OCI-LY1 (cell line): ENCODE results near the gene IFT172.

ENCODE experiments used
- EZH2 ChIP-seq: fragments of 200-600 bp; sonication (generic), shearing (Covaris generic); IDR thresholded peaks from 2 replicates; pipeline ENCODE4 v1.8.0; 2017; ENCODE audit warnings: borderline replicate concordance, mixed run types, mild to moderate bottlenecking, antibody characterized with exemption, low read length, moderate library complexity, mixed read lengths
- TF ChIP-seq, protein P1 (sequence below): fragments of 200-600 bp; sonication (generic), shearing (Covaris generic); IDR thresholded peaks from 2 replicates; pipeline ENCODE4 v1.5.1; 2017; ENCODE audit warnings: mild to moderate bottlenecking, antibody characterized with exemption, low read length, moderate library complexity, mixed read lengths

DNA sequence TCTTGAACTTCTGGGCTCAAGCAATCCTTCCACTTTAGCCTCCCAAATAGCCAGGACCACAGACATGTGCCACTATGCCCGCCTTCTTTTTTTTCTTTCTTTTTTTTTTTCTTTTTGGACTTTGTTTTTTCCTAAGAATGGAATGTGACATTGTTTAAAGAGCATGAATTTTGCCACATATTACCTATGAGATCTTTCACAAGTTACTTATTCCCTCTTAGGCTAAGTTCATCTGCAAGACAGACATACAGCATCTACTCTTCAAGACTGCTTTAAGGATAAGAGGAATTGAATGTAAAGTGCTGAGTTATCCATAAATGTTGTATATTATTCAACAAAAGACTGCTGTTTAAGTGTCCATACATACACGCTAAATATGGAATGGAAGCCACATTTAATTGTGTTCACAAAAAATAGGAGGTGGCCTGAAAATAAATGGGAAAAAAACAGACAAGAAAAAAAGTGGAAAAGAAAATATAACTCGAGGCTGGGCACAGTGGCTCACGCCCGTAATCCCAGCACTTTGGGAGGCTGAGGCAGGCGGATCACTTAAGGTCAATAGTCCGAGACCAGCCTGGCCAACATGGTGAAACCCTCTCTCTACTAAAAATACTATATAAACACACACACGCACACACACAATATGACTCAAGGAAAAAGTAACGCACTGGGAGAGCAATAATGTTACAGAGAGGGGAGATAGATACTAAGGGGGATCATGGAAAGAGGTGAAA lies 77.0 kb downstream of the IFT172 start:
- no peak for TF ChIP-seq EZH2
- TF ChIP-seq, protein P1, sequence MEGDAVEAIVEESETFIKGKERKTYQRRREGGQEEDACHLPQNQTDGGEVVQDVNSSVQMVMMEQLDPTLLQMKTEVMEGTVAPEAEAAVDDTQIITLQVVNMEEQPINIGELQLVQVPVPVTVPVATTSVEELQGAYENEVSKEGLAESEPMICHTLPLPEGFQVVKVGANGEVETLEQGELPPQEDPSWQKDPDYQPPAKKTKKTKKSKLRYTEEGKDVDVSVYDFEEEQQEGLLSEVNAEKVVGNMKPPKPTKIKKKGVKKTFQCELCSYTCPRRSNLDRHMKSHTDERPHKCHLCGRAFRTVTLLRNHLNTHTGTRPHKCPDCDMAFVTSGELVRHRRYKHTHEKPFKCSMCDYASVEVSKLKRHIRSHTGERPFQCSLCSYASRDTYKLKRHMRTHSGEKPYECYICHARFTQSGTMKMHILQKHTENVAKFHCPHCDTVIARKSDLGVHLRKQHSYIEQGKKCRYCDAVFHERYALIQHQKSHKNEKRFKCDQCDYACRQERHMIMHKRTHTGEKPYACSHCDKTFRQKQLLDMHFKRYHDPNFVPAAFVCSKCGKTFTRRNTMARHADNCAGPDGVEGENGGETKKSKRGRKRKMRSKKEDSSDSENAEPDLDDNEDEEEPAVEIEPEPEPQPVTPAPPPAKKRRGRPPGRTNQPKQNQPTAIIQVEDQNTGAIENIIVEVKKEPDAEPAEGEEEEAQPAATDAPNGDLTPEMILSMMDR: no peak
